Mucosa of gallbladder (tissue), 1 donor: ENCODE data around the gene HOXA6. TPM values are rescaled to one million over a fixed set of nuclear protein-coding genes. Genes with fewer than 3 reads are reported as not detected.

Experiments used
- DNase-seq: peaks from one replicate; pipeline ENCODE4 v3.0.0-alpha.2; 2020; ENCODE audit warnings: low spot score
- total RNA-seq: library from RNA; stranded (reverse); gene quantifications from one replicate; pipeline ENCODE4 v1.2.1, GENCODE V29; 2021
- donor health status: DM: no; HTN: no; CAD: no.

Gene HOXA6
- total RNA-seq, 1 donor from 2014 or later: 0.29 TPM

DNA sequence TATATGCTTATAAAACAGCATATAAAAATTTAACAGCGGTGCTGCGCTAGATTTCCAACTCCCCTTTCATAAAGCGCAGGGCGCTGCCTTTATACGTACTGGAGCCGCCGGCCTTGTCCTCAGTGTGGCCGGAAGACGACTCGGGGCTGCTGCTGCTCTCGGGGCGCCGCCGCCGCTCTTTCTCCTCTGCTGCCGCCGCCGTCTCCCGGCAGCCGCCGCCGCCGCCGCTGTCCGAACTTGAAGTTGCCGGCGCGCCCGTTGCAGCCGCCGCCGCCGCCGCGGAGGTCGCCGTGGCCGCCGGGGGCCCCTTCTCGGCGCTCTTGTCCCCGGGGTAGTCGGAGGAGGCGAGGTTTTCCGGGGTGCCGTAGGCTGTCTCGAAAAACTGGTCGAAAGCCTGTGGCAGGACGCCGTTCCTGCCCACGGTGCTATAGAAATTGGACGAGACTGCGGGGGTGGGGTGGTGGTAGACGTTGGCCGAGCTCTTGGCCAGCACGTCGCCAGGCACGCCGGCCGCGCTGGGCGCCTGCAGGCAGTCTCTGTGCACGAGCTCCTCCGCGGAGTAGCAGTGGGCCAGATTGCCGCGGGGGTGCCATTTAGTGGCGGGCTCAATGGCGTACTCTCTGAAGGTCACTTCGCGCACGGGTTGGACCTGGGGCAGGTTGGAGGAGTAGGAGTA is 36.9 kb upstream of the HOXA6 start:
- DNase-seq: no peak

DNA sequence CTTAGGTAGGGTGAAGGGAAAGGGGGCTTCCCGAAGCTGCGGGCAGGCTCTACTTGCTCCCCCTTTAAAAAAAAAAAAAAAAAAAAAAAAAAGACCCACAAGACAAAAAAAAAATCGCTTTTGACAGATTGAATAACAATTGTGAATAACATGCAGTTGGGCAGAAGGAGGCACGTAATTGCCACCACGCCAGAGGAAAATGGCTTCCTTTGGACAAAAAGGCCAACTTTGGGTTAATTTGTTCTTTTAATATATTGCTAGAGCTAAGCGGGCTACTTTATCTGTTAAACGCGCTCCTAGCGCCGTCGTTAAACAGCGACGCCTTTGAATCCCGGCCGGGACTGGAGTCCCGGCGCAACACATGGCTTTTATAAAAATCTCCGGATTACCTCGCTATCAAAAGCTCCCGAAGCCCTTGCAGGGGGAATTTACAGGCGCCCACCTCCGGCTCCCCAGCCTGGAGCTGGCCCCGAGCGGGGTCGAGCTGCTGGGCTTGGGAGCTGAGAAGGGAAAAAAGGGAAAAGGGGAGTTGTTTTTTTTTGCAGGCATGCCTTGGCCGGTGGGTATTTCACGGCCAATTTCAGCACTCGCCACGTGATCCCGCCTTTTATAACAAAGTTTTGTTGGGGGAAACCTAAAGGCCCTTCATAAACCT is 36.2 kb upstream of the HOXA6 start:
- no peak for DNase-seq

DNA sequence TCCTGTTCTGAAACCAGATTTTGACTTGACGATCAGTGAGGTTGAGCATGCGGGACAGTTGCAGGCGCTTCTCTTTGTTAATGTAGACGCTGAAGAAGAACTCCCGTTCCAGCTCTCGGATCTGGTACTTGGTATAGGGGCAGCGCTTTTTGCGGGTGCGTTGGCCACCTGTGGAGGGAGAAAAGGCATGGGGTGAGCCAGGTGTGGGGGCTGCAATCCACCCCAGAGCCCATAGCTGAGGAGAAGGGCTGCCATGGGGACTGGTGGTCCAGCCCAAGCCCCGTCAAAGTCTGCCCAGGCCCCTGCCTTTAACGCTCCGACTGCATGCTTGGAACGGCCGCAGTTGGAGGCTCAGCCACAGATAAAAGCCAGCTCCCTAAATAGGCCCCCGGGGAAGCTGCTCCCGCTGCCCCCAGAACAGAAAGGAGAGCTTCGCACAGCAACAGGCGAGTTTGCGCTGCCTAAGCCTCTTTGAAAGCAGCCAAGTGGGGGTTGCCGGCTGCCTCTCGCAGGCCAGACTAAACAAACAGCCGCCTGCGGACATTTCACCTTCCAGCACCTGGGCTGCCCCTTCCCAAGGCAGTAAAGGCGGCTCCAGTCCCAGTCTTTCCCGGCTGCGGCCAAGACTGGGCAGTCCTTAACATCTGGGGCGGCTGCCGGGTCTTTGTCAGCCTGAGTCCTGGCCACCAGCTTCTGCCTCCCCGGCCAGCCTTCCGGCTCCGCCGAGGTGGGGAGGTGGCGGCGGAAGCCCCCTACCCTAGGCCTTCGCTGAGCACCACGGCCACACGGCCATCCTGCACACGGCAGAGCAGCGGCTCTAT is 35.5 kb upstream of the HOXA6 start:
- DNase-seq: no peak

DNA sequence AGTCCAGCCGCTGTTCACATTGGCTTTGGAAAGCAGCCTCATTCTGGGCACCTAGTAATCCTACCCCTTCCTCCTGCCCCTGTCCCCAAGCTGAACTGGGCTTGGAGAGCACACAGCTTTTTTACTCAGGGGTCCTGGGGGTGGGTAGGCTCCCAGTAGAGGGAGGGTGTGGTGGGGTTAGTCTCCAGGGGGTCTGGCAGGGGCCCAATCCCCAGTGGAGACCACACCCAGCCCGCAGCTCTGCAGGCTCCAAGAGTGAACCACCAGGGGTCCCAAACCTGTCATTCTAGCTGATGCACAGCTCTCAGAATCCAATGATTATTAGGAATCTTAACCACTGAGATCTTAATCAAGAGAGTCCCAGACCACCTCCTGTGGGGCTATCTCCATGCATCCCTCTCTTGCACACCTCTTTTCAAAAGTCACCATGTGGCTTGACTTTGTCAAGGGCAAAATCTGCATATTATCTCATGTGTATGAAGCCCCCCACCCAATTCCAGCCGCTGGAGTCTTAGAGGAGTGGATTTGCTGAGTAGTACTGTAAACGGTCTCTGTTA is 34.8 kb upstream of the HOXA6 start:
- DNase-seq: no peak

DNA sequence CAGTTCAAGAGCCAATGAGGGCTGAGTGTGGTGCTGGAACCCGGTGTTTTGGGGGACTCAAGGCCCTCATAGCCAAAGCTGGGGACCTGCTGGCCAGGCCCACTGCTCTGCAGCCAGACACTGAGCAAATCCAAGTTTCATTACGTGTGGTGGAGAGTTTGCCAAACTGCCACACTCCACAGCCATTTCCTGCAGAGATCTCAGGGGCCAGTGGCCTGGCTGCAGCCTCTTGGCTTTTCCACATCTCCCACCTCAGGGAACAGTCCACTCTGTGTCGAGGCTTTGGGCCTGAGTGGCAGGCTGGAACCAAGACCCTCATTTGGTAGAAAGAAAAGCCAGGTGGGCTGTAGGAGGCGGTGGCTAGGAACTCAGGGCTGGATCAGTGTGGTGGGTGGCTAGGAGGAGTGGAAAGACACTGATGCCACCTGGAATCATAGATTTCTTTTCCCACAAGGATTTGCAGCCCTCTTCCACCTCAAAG is 34.3 kb upstream of the HOXA6 start:
- no peak for DNase-seq

DNA sequence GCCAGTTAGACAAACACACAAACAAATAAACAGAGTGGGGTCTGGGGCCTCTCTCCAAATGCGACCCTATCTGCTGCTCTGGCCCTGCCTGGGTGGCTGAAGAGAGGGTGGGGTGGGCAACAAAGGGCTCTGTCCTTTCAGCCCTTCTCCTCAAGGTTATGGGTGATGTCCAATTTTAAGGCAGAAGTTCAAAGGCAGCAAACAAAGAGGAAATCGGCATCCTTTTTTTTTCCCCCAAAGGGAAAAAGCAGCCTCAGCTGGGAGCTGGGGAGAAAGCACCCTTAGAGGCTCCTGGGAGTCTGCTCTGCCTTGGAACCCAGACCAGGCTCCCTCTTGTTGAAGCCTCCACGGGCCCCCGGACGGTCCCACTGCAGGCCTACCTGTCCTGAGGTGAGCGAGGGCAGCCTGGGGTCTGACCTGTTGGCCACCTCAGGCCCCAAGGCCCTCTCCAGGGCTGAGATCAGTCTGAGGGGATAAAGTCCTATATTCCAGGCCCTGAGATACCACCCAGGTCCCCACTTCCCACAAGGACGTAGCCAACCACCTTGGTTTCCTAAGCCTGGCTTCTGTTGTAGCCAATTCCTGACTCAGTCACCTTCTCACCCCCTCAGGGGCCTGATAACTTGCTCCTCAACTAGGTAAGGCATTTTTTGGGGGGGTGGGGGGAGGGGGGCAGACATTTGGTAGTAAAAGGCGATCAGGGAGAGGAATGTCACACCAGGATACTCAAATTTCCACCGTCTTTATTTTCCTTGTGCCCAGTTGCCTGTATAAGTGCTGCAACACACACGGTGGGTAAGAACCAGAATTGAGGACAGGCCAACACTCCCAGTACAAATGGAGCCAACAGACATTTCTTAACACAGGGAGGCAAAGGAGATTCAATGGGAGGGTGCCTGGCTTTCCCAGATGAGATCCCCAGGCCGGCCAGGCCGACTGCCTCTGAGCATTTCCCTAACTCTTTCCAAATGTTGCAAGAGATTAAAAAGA is 33.2 kb upstream of the HOXA6 start:
- no peak for DNase-seq

DNA sequence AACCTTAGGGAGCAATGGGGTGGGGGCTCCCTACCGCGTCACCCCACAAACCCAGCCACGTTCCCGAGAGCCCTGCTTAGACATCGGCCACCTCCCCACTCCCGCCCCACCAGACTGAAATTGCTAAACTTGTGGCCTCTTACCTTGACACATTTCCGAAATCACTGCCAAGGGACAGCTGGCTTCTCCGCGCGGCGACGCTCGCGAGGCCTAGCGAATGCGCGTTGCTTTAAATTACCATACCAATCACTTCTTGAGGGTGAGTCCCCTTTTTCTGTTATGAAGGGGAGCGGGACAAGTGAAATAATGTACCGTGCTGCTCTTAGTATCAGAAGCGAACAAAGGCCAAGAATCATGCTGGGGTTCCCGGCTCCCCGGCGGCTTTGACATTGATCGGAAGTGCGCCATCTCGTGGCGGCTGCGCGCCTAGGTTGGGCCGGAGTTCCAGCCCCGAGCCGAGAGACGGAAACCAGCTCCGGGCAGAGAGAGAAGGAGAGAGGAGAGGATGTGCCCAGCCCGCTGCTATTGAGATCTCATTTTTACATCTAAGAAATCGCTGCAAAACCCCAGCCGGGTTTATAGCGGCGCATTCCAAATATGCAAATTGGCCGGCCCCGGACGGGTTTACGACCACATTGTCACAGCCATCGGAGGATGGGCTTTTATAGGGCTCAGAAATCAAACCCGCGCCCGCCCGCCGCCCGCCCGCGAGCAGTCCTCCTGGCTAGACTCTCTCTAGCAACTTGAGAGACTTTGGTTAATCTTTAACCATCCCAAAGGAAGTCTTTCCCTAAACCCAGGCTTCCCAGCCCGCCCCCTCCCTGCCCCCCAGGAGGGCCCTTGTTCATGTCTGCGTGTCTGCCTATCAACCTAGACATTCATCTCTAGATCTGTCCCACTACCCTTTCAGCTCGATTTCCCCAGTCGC is 32.2 kb upstream of the HOXA6 start:
- no peak for DNase-seq

DNA sequence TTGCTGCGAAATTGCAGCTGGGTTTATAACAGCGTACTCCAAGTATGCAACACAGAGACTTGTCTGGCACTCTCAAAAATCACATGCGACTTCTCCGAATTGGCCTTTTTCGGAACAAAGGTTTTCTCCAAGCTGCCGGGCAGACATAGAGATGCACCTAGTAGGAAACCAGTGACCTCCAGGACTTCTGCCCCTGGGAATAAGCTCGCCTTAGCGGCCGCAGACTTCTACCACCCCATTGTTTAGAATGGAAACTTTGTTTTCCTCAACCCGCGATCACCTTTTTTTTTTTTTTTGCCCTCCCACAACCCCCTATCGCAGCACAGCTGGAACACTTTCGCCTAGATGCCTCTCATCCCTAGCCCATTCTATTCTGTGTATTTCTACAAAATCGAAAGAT is 31.5 kb upstream of the HOXA6 start:
- no peak for DNase-seq

DNA sequence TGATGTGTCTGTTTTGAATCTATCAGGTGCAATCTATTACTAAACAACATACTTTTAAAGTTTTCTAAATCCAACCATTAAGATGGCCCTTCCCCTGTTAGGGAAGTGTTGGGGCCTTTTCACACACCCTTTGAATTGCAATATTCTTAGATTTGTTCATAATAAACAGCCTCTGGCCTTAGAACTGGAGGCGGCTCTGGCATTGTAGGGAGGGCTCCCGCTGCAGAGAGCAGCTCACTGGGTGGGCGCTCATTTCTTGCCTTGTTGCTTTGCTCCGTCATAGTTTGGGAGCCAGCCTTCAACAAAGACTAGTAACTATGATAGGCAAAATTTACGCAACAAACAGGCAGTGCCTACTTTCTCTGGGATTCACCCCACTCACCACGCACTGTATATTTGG is 30.8 kb upstream of the HOXA6 start:
- DNase-seq: no peak

DNA sequence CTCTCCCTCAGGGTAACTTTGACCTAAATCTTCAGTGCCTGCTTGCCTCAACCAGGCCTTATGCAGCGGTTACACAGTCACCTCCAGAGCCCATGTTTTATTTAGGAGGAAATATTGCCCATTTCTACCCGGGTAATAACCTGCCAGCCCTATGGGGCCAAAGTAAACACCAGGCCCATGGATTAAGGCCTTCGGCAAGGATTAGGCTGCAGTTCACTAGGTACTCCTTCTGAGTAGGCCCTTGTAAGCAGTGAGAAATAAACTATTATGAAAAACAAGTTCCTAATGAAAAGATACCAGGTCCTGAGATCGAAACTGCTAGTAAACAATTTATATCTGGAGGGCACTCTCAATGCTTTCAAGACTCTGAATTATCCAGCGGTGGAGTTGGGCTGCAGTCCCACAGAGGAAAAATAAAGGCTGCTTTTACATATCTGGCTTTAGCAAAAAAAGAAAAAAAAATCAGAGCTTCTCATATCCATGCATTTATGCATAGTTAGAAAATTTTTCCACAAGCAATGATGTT is 30.3 kb upstream of the HOXA6 start:
- DNase-seq: no peak

DNA sequence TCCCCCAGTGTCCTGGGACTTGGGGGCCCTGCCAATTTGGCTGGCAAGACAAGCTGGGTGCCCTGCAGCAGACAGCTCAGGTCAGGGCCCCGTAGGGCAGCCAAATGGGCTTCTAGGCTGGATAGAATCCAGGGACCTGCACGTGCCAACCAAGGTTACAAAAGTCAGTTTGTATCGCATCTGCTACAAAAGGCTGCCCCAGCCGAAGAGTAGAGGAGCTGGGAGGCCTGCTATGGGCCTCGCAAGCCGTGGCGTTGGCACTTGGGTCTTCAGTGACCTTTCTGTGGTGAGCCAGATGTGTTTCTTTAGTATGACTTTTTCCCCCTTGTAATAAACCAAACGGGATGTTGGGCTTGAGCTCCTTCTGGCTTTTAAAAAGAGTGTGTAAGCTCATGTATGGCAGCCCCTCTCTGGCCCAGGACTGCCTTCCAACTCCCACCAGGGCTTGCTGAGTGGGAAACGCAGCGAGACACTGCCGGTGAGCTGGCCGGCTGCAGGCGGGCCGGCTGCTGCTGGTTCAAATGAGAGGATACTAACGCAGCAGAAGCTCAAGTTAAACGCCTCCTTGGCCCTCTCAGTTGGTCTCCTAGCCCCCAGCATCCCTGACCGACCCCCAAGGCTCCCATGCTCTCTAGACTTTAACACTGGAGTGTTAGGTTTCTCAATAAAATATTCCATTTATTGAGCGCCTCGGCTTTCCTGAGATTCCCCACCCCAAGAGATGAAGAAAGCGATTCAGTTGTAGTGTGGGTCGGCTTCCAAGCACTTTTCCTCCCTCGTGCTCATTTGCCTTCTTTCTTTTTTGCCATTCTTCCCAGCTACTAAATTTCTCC is 29.6 kb upstream of the HOXA6 start:
- no peak for DNase-seq

DNA sequence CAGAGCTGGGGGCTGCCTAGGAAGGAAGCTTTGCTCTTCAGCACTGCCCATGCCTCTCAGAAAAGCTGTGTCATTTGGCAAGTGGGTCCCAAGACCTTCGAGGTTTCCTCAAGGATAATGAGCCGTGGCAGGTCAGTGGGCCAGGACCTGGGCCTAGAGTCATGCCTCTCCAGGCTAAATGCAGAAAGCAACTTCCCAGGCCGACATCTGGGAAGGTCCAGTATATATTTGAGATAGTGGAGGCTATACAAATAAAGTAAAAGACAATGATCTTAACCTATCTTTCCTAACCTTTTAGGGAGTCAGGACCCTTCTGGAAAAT is 28.9 kb upstream of the HOXA6 start:
- DNase-seq: no peak

DNA sequence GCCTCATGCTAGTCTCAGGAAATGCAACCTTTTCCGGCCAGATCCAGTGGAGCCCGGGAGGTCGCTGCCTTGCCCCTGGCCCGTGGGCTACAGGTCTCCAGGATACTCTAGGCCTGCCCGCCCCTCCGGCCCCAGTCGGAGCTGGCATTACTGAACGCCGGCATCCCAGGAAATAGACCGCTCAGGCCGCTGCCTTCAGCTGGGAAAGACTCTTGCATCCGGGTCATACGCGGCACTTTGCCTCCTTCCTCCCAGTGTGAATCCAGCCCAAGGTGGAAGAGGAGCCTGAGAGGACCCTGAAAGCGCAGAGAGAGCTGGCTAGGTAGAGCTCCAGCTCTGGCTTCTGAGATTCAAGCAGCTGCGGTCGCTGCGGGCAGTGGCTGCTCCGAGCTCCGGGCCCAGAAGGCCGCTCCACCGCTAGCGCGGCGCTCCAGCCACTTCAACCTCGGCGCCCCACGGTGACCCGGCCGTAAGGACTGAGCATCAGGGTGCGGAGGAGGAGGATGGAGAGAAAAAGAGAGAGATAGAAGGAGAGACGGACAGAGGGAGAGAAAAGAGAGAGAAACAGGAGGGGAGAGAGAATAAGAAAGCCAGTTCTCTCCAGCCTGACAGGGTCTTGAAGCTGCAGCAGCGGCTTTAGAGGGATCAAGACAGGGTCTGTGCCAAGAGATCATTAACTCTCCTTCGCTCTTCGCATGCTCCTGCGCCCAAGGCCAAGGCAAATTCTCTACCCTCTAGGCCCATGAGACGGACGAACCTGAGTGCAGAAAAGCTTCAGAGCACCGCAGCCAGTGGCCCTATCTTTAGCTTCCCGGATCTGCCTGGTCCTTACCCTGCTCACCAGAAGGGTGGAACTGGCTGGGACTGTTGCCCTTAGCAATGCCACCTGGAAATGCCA is 28.3 kb upstream of the HOXA6 start:
- DNase-seq: no peak

DNA sequence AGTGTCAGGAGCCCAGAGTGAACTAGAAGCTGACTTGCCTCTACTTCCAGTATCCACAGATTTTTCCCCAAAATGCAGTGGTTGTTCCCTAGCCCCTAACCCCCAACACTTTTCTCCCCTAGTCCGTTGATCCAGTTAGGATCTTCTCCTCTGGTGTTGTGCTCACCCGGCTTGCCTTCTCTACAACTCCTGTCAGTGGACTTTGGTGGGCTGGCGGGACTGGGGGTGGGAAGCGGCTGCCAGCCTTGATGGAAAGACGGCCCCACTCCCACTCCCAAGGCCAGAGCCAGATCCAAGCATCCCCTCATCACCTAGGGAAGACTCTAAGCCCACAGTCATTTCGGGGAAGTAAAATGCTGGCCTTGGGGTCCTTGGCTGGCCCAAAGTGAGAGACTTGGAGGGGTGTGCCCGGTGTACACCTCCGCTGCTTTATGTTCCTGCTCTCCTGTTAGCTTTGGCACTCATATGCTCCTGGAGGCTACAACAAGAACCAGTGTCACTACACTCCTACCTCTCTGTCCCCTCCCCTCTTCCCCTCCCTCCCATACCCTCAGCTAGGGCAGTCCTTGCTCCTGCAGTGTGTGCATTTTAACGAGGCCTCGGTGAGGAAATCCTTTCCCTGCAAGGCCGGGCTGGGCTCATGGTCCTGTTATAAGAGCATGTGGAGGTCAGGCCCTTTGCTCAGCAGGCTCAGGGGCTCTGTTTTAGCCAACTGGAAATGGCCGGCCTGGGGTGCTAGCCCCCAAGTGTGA is 27.5 kb upstream of the HOXA6 start:
- no peak for DNase-seq

DNA sequence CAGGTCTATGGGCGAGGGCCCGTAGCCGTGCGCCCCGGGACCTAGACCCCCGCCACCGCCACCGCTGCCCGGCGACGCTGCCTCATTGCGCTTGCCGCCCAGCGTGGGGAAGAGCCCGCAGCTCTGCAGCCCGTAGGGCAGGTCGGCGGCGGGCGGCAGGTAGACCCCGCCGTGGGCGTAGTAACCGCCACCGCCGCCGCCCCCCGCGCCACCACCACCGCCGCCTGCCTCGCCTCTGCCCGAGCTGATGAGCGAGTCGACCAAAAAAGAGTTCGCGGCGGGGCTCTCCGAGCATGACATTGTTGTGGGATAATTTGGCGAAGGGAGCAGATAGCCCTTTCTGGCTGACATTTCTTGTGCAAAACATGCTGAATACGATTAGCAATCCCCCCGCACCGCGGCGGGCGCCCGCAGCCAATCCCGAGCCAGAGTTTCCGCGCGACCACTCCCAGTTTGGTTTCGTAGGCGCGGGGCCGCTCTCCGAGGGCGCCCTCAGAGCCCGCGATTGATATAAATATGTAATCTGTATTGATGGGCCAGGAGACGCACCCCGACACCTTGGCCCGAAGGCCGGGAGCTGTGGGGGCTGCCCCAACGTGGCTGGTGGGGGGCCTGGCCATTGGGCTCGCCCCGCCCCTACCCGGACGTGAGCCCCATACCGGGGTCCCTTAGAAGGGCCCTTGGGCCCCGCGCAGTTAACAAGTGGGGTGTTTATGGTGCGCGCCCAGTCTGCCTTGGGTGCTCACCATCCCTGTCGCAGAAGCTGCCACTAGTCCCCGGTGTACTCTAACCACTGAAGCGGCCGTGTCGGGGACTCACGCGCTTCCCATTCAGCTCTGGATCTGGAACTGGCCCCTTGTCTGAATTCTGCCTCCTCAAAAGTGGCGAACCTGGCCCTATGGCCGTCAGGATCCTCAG is 26.6 kb upstream of the HOXA6 start, which contains the start of gene HOXA10:
Gene HOXA10, minus strand, starts transcription at position 365 of the 918 bp plus-strand sequence. Its CDS starts 14 bp downstream, at position 351.
- no peak for DNase-seq

DNA sequence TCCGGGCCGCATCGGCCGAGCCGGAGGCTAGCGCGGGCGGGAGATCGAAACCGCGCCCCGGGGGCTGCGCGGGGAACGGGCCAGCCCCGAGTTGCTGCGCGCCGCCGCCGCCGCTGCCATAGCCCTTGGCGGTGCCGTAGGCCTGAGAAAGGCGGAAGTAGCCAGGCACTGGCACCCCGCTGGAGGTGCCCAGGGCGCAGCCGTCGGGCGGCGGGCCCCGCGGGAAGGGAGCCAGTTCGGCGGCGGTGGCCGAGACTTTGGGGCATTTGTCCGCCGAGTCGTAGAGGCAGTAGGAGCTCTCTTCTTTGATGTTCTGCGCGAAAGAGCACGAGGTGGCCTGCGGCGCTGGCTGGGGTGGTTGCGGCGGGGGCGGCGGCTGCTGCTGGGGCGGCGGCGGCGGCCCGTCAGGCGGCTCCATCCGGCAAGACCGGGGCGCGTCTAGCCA is 26.0 kb upstream of the HOXA6 start:
- DNase-seq: no peak
